Activated naive CD8-positive, alpha-beta T cell (primary cell): ENCODE data around the gene SHISA8.
"Not testable (repeated sequence)": the region's sequence is repeated elsewhere in the genome, so short reads cannot be mapped to it uniquely, and the experiment has no call there.

ENCODE experiments used
- H3K27ac Mint-ChIP-seq: one replicate; pipeline ENCODE4 v1.8.0; 2021; ENCODE audit warnings: mixed read lengths
- H3K27me3 Mint-ChIP-seq: one replicate; pipeline ENCODE4 v1.8.0; 2021; ENCODE audit warnings: mixed read lengths
- H3K36me3 Mint-ChIP-seq: one replicate; pipeline ENCODE4 v1.8.0; 2021; ENCODE audit warnings: mixed read lengths
- H3K4me1 Mint-ChIP-seq: one replicate; pipeline ENCODE4 v1.8.0; 2021; ENCODE audit warnings: low read depth, mixed read lengths
- H3K4me3 Mint-ChIP-seq: one replicate; pipeline ENCODE4 v1.8.0; 2021; ENCODE audit warnings: mild to moderate bottlenecking, mixed read lengths
- H3K9me3 Mint-ChIP-seq: one replicate; pipeline ENCODE4 v1.8.0; 2021; ENCODE audit warnings: low read depth, mixed read lengths

The SHISA8 gene

GRCh38 chr22:41915035-41915785 lies at the start of gene SHISA8:
TSS of gene SHISA8 (minus strand) at chr22:41915074. CDS start at chr22:41914667, 407 bp downstream.
- H3K36me3 Mint-ChIP-seq = no peaks in the 10 kb centered on the region
- no peaks in the 10 kb centered on the region for H3K9me3 Mint-ChIP-seq
- H3K27ac Mint-ChIP-seq = peak within 1 kb of the TSS; percentile 46
- H3K4me1 Mint-ChIP-seq = peaks cover 22% of the 10 kb centered on the region
- peaks cover 5% of the 10 kb centered on the region for H3K27me3 Mint-ChIP-seq
- H3K4me3 Mint-ChIP-seq = peak within 1 kb of the TSS; percentile 62

GRCh38 chr22:41964112-41964491 lies 49.2 kb upstream of the SHISA8 start:
- Mint-ChIP-seq H3K27ac (no peak overlapping the region), H3K36me3 (no peaks in the 10 kb centered on the region)

GRCh38 chr22:41963453-41964111 lies 48.7 kb upstream of the SHISA8 start:
- Mint-ChIP-seq H3K27ac (no peak overlapping the region), H3K4me3 (no peak overlapping the region), H3K9me3 (no peaks in the 10 kb centered on the region), H3K4me1 (no peaks in the 10 kb centered on the region), H3K27me3 (no peaks in the 10 kb centered on the region), H3K36me3 (no peaks in the 10 kb centered on the region)

More at GRCh38 chr22:41964112-41964491, 49.2 kb upstream of the SHISA8 start:
- H3K9me3 Mint-ChIP-seq = no peaks in the 10 kb centered on the region
- H3K27me3 Mint-ChIP-seq = no peaks in the 10 kb centered on the region
- no peak overlapping the region for H3K4me3 Mint-ChIP-seq
- no peaks in the 10 kb centered on the region for H3K4me1 Mint-ChIP-seq

GRCh38 chr22:41957941-41958556 lies 43.2 kb upstream of the SHISA8 start:
- H3K27me3 Mint-ChIP-seq = no peaks in the 10 kb centered on the region
- no peaks in the 10 kb centered on the region for H3K36me3 Mint-ChIP-seq
- H3K4me1 Mint-ChIP-seq = peaks cover 3% of the 10 kb centered on the region
- no peak overlapping the region for H3K4me3 Mint-ChIP-seq
- H3K9me3 Mint-ChIP-seq = no peaks in the 10 kb centered on the region
- no peak overlapping the region for H3K27ac Mint-ChIP-seq

GRCh38 chr22:41952713-41953112 lies 37.8 kb upstream of the SHISA8 start:
- Mint-ChIP-seq H3K4me1 (peaks cover 3% of the 10 kb centered on the region), H3K9me3 (no peaks in the 10 kb centered on the region), H3K27ac (no peak overlapping the region), H3K36me3 (no peaks in the 10 kb centered on the region), H3K4me3 (no peak overlapping the region), H3K27me3 (no peaks in the 10 kb centered on the region)

GRCh38 chr22:41951898-41952474 lies 37.1 kb upstream of the SHISA8 start, which contains the start of gene SMIM45:
TSS of gene SMIM45 (plus strand) at chr22:41952150.
- H3K4me3 Mint-ChIP-seq = no peak within 1 kb of the TSS

GRCh38 chr22:41949297-41949965 lies 34.6 kb upstream of the SHISA8 start:
- Mint-ChIP-seq H3K27me3 (no peaks in the 10 kb centered on the region), H3K36me3 (no peaks in the 10 kb centered on the region), H3K4me3 (no peak overlapping the region), H3K27ac (no peak overlapping the region), H3K9me3 (no peaks in the 10 kb centered on the region), H3K4me1 (peaks cover 3% of the 10 kb centered on the region)

More at GRCh38 chr22:41951898-41952474, 37.1 kb upstream of the SHISA8 start, which contains the start of gene SMIM45:
- Mint-ChIP-seq H3K4me1 (no peaks in the 10 kb centered on the region), H3K27me3 (no peaks in the 10 kb centered on the region), H3K36me3 (no peaks in the 10 kb centered on the region), H3K27ac (no peak within 1 kb of the TSS), H3K9me3 (no peaks in the 10 kb centered on the region)

- not testable (repeated sequence) for H3K27me3 Mint-ChIP-seq, H3K4me3 Mint-ChIP-seq, H3K27ac Mint-ChIP-seq, H3K4me1 Mint-ChIP-seq, H3K36me3 Mint-ChIP-seq, H3K9me3 Mint-ChIP-seq
These were observed 34.0 kb upstream of the SHISA8 start for GRCh38 chr22:41948928-41949296.

- H3K4me1 Mint-ChIP-seq = peaks cover 7% of the 10 kb centered on the region
- no peaks in the 10 kb centered on the region for H3K27me3 Mint-ChIP-seq
- H3K9me3 Mint-ChIP-seq = no peaks in the 10 kb centered on the region
- H3K36me3 Mint-ChIP-seq = peaks cover 2% of the 10 kb centered on the region
- no peak overlapping the region for H3K27ac Mint-ChIP-seq
- H3K4me3 Mint-ChIP-seq = peak overlapping the region; percentile 88
These were observed 33.3 kb upstream of the SHISA8 start for GRCh38 chr22:41948142-41948541.

- Mint-ChIP-seq H3K4me1 (peaks cover 7% of the 10 kb centered on the region), H3K27me3 (no peaks in the 10 kb centered on the region), H3K4me3 (peak overlapping the region; percentile 88), H3K9me3 (no peaks in the 10 kb centered on the region), H3K36me3 (peaks cover 2% of the 10 kb centered on the region), H3K27ac (no peak overlapping the region)
These were observed 32.7 kb upstream of the SHISA8 start for GRCh38 chr22:41947424-41948080.

GRCh38 chr22:41946629-41947423 lies 32.0 kb upstream of the SHISA8 start, which contains the start of gene CENPM:
TSS of gene CENPM (minus strand) at chr22:41947152. CDS start at chr22:41947076, 76 bp downstream.
- Mint-ChIP-seq H3K27me3 (no peaks in the 10 kb centered on the region), H3K9me3 (no peaks in the 10 kb centered on the region), H3K36me3 (peaks cover 4% of the 10 kb centered on the region), H3K4me1 (peaks cover 8% of the 10 kb centered on the region), H3K4me3 (peak within 1 kb of the TSS; percentile 88), H3K27ac (peak within 1 kb of the TSS; percentile 75)

- H3K27me3 Mint-ChIP-seq = no peaks in the 10 kb centered on the region
- H3K4me1 Mint-ChIP-seq = peaks cover 37% of the 10 kb centered on the region
- peaks cover 5% of the 10 kb centered on the region for H3K36me3 Mint-ChIP-seq
- peak overlapping the region; percentile 76 for H3K4me3 Mint-ChIP-seq
- peak overlapping the region; percentile 81 for H3K27ac Mint-ChIP-seq
- H3K9me3 Mint-ChIP-seq = no peaks in the 10 kb centered on the region
These were observed 28.9 kb upstream of the SHISA8 start for GRCh38 chr22:41943661-41944209.
